ENCODE measurements around the gene RALGAPA2.
A peak's percentile ranks its signal among the peaks of the same experiment; 100 is the strongest.

The RALGAPA2 gene

GRCh38 chr20:20683020-20683419, 29.4 kb downstream of the RALGAPA2 start:
- no peak for DNase-seq

GRCh38 chr20:20680991-20681508, 31.4 kb downstream of the RALGAPA2 start:
- no peak for DNase-seq

- no peak for DNase-seq
Observed at GRCh38 chr20:20679316-20679715, 33.1 kb downstream of the RALGAPA2 start.

- DNase-seq = no peak
Observed at GRCh38 chr20:20677186-20677585, 35.3 kb downstream of the RALGAPA2 start.

- DNase-seq = no peak
Observed at GRCh38 chr20:20668639-20669038, 43.8 kb downstream of the RALGAPA2 start.

- DNase-seq = no peak
Observed at GRCh38 chr20:20666359-20666758, 46.1 kb downstream of the RALGAPA2 start.

GRCh38 chr20:20665606-20666332, 46.7 kb downstream of the RALGAPA2 start:
- no peak for DNase-seq

GRCh38 chr20:20664795-20665589, 47.5 kb downstream of the RALGAPA2 start:
- peak; percentile 53 for DNase-seq

GRCh38 chr20:20663841-20664240, 48.6 kb downstream of the RALGAPA2 start:
- DNase-seq = no peak

GRCh38 chr20:20658871-20659431, 53.5 kb downstream of the RALGAPA2 start:
- no peak for DNase-seq

GRCh38 chr20:20658123-20658522, 54.3 kb downstream of the RALGAPA2 start:
- no peak for DNase-seq

- no peak for DNase-seq
Observed at GRCh38 chr20:20657092-20657491, 55.4 kb downstream of the RALGAPA2 start.

GRCh38 chr20:20655883-20656282, 56.6 kb downstream of the RALGAPA2 start:
- DNase-seq = no peak

GRCh38 chr20:20649945-20650344, 62.5 kb downstream of the RALGAPA2 start:
- no peak for DNase-seq

GRCh38 chr20:20643927-20644326, 68.5 kb downstream of the RALGAPA2 start:
- DNase-seq = no peak

GRCh38 chr20:20641783-20642182, 70.7 kb downstream of the RALGAPA2 start:
- DNase-seq = no peak

- DNase-seq = no peak
Observed at GRCh38 chr20:20638878-20639277, 73.6 kb downstream of the RALGAPA2 start.

- no peak for DNase-seq
Observed at GRCh38 chr20:20637998-20638725, 74.3 kb downstream of the RALGAPA2 start.

- DNase-seq = no peak
Observed at GRCh38 chr20:20635006-20635405, 77.4 kb downstream of the RALGAPA2 start.

- no peak for DNase-seq
Observed at GRCh38 chr20:20632644-20633043, 79.8 kb downstream of the RALGAPA2 start.

GRCh38 chr20:20630551-20630950, 81.9 kb downstream of the RALGAPA2 start:
- DNase-seq = no peak

- no peak for DNase-seq
Observed at GRCh38 chr20:20629556-20630188, 82.8 kb downstream of the RALGAPA2 start.

- DNase-seq = no peak
Observed at GRCh38 chr20:20628314-20628713, 84.1 kb downstream of the RALGAPA2 start.

Data from NCI-H146 (cell line).